Fibroblast of lung (primary cell): Measurements from ENCODE around the gene CCDC146. TPM values are rescaled to one million over a fixed set of nuclear protein-coding genes. Genes with fewer than 3 reads are reported as not detected.
"Not testable (repeated sequence)": the region's sequence is repeated elsewhere in the genome, so short reads cannot be mapped to it uniquely, and the experiment has no call there.

ENCODE experiments used
- DNase-seq, 2 donors: peaks; one replicate each; pipeline versions ENCODE4 v3.0.0 to v3.0.0-alpha.2; 2010; ENCODE audit warnings: low read depth in 2 of 2
- H2AFZ ChIP-seq: 2 replicates; pipeline ENCODE4 v1.5.1; 2012; ENCODE audit warnings: low read length, control low read depth, inconsistent platforms
- H3K27ac ChIP-seq: 2 replicates; pipeline ENCODE4 v1.5.1; 2011; ENCODE audit warnings: low read length, control low read depth; ENCODE audit not compliant: insufficient read depth
- H3K27me3 ChIP-seq: 2 replicates; pipeline ENCODE4 v1.5.1; 2011; ENCODE audit warnings: mild to moderate bottlenecking, low read length; ENCODE audit not compliant: control insufficient read depth, insufficient read depth
- H3K36me3 ChIP-seq: 2 replicates; pipeline ENCODE4 v1.5.1; 2011; ENCODE audit warnings: low read length; ENCODE audit not compliant: control insufficient read depth, insufficient read depth
- H3K4me1 ChIP-seq: 2 replicates; pipeline ENCODE4 v1.5.1; 2011; ENCODE audit warnings: low read length; ENCODE audit not compliant: control insufficient read depth, insufficient read depth; ENCODE audit errors: extremely low read depth
- H3K4me2 ChIP-seq: 2 replicates; pipeline ENCODE4 v1.5.1; 2011; ENCODE audit warnings: low read length, control low read depth; ENCODE audit not compliant: insufficient read depth; ENCODE audit errors: extremely low read depth
- H3K4me3 ChIP-seq, 4 experiments: fragments of 200-600 bp in 1 of 4; sonication (generic) in 1 of 4; replicated peaks in 1 of 4; 2 replicates each; pipeline ENCODE4 v1.5.1; 2011 to 2016; ENCODE audit warnings: low read length in 4 of 4, low read depth in 3 of 4, mild to moderate bottlenecking in 3 of 4, control low read depth in 2 of 4, inconsistent platforms in 1 of 4, mixed read lengths in 1 of 4; ENCODE audit not compliant: insufficient read depth in 1 of 4; ENCODE audit errors: control extremely low read depth in 1 of 4
- H3K79me2 ChIP-seq: 2 replicates; pipeline ENCODE4 v1.5.1; 2012; ENCODE audit warnings: mild to moderate bottlenecking, low read length, inconsistent platforms; ENCODE audit not compliant: control insufficient read depth, insufficient read depth
- H3K9ac ChIP-seq: 2 replicates; pipeline ENCODE4 v1.5.1; 2011; ENCODE audit warnings: mild to moderate bottlenecking, low read length, control low read depth; ENCODE audit not compliant: insufficient read depth
- H3K9me3 ChIP-seq: 2 replicates; pipeline ENCODE4 v1.5.1; 2012; ENCODE audit warnings: low read depth, low read length; ENCODE audit not compliant: control insufficient read depth, insufficient read depth
- H4K20me1 ChIP-seq: 2 replicates; pipeline ENCODE4 v1.5.1; 2011; ENCODE audit warnings: low read length; ENCODE audit not compliant: control insufficient read depth, insufficient read depth; ENCODE audit errors: extremely low read depth
- polyA plus RNA-seq, 2 donors: library from polyadenylated mRNA; depleted of rRNA in 1 of 2; stranded (reverse) in 1 of 2; unstranded in 1 of 2; fragments of >200 nt; gene quantifications; 2 replicates each; pipeline ENCODE4 v1.2.1, GENCODE V29; 2011 to 2012; ENCODE audit warnings: missing spikeins in 1 of 2
- total RNA-seq: library from RNA; depleted of rRNA; stranded (reverse); fragments of >200 nt; gene quantifications from 2 replicates; pipeline ENCODE4 v1.2.1, GENCODE V29; 2014

The CCDC146 gene
- total and polyA plus RNA-seq, 2 donors (not counting 1 experiment from before 2014, with no cell fraction given) = 1.6 to 3.6 TPM

DNA sequence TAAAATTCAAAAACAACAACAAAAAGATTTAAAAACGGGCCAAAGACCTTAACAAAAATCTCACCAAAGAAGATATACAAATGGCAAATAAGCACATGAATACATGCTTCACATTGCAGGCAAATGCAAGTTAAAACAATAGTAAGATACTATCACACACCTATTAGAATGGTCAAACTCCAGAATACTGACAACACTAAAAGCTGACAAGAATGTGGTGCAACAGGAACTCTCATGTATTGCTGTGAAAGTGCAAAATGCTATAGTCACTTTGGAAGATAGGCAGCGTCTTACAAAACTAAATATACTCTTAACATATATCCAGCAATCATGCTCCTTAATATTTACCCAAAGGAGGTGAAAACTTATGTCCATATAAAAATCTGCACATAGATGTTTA is 16.3 kb downstream of the CCDC146 start:
- not testable (repeated sequence) for H4K20me1 ChIP-seq, H3K9ac ChIP-seq, H3K4me1 ChIP-seq, H2AFZ ChIP-seq, H3K9me3 ChIP-seq, H3K4me3 ChIP-seq, H3K27me3 ChIP-seq, H3K79me2 ChIP-seq, H3K36me3 ChIP-seq, H3K4me2 ChIP-seq, DNase-seq, H3K27ac ChIP-seq

- not testable (repeated sequence) for H3K27ac ChIP-seq, H3K27me3 ChIP-seq, H3K9me3 ChIP-seq, H3K79me2 ChIP-seq, H4K20me1 ChIP-seq, DNase-seq, H2AFZ ChIP-seq, H3K4me1 ChIP-seq, H3K9ac ChIP-seq, H3K4me2 ChIP-seq, H3K4me3 ChIP-seq, H3K36me3 ChIP-seq
Measured at GRCh38 chr7:77140291-77140690, 17.9 kb downstream of the CCDC146 start.

- H3K9me3 ChIP-seq, H3K4me3 ChIP-seq, H2AFZ ChIP-seq, H3K27me3 ChIP-seq, H3K27ac ChIP-seq, H3K79me2 ChIP-seq, H4K20me1 ChIP-seq, H3K9ac ChIP-seq, H3K36me3 ChIP-seq, H3K4me1 ChIP-seq, H3K4me2 ChIP-seq: not testable (repeated sequence)
- DNase-seq = peak; percentile 2 to 18
Measured at GRCh38 chr7:77152232-77152631, 29.8 kb downstream of the CCDC146 start.

DNA sequence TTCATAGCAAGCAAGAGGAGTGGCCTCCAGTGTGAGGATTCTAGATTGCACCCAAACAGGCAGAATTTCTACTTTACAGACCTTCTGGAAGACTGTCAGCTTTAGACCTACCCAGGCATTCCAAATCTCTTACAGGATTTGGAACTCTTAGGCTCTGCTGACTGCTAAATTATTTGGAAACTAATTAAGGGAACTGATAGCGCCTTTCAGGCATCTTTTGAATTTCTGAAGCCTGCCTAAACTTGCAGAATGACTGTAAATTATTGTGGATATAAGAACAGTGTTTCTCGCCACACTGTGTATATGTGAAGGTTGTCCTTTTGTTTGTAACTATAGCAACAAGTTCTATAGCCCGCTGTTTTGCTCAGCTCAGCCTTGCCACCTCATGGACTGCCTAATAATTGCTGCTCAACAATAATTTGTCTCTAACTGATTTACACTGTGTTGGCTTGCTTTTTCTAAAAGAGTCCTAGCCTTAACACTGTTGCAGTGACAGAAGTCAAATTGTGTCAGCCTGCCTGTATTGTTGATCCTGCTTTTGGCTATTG is 32.6 kb downstream of the CCDC146 start:
- H3K27me3 ChIP-seq, H3K27ac ChIP-seq, H3K4me1 ChIP-seq, H3K9me3 ChIP-seq, H3K79me2 ChIP-seq, H3K4me2 ChIP-seq, H3K4me3 ChIP-seq, H4K20me1 ChIP-seq, H3K36me3 ChIP-seq, H3K9ac ChIP-seq, H2AFZ ChIP-seq: not testable (repeated sequence)
- peak in 1 of 2 donors; percentile 7 for DNase-seq

DNA sequence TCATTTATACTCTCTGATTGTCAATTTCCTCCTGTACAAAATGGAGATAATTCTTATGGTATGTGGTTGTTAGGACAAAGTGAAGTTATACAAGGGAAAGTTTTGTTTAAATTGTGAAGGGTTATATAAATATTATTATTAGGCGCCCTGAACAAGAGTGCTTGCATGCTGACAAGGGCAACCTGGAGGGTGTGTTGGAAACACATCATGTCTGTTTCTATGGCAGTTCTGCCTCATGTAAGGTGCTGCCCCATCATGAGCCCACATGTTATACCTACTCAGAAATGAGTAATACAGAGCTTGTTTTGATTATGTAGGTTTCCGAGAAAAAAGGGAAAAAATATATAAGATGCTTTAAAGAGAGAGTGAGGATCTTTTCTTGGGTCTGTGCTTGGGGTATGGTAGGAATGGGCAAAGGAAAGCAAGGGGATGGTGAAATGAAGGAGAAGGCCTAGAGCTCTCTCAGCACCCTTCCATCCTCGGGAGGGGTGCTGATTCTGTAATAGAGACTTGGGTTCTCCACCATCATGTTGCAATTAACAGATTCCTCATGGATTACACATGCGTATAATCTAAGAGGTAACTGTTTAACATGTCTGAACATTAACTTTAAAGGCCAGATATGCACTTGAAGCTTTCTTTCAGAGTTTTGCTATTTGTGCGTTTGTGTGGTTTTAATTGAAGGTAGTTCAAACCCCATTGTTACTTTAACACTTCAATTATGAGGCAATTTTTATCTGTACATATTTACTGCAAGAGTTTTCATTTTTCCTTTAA is 33.4 kb downstream of the CCDC146 start:
- not testable (repeated sequence) for H3K4me2 ChIP-seq, H2AFZ ChIP-seq, H3K9ac ChIP-seq, H3K27ac ChIP-seq, H3K4me3 ChIP-seq, H3K27me3 ChIP-seq, H3K36me3 ChIP-seq, H3K4me1 ChIP-seq, H3K9me3 ChIP-seq, H3K79me2 ChIP-seq, H4K20me1 ChIP-seq
- peak in 1 of 2 donors; percentile 33 for DNase-seq

DNA sequence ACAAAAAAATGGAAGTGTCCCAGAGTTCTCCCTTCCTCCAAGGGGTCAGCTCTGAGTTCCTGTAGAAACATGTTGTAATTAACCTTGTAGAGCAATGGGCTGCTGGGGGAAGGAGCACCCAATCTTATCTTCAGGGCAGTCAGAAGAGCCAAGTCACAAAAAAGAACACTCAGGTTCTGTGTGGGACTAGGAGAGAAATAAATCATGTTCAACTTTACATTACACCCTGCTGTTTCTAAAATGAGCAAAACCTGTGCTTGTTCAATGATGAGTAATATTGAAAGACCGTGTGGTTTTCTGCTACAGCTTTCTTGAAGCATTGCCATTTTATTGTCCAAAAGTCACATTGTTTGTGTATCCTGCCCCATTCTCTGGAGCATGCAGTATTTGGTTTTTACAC is 34.6 kb downstream of the CCDC146 start:
- not testable (repeated sequence) for H3K36me3 ChIP-seq, H3K4me1 ChIP-seq, DNase-seq, H3K27me3 ChIP-seq, H3K4me2 ChIP-seq, H2AFZ ChIP-seq, H3K4me3 ChIP-seq, H3K9ac ChIP-seq, H3K79me2 ChIP-seq, H3K9me3 ChIP-seq, H4K20me1 ChIP-seq, H3K27ac ChIP-seq
